Measurements from ENCODE around the gene PIK3CB. TPM values are rescaled to one million over a fixed set of nuclear protein-coding genes. Genes with fewer than 3 reads are reported as not detected.

Gene PIK3CB
- 10 to 100 TPM; 22.8 to 42.7 TPM for total RNA-seq

DNA sequence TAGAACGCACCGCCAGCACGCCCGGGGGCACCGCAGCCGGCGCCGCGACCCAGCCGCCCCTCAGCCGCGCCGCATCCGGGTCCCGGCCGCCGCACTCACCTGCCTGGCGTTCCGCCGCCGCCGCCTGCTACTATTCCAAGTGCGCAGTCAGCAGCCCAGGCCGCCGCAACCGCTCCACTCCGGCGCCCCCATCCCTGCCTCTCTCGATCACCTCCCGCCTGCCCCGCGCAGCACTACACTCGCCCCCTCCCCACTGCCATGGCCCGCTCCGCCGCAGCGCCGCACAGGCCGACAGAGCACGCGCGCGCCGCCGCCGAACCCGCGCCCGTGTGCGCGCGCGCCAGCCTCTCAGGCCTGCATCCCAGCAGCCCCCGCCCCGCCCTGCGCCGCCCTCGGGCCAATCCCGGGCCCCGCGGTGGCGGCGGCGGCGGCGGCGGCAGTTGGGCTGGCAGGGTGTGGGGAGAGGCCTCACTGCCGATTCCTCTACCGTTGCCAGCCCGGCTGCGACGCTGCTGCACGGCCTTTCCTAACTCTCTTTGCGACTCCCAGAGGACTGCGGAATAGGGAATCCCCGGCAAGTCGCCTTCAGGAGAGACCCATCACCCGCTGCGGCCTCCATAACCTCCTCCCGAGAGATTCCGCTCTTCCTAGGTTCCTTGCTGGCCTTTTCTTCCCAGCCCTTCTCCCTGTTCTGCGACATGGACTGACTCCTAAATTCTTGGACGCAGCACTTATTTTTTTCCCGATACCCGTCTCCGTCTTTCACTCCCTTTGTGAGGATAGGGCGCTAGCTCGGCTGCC is at the start of gene PIK3CB:
PIK3CB (minus strand) TSS at position 333 of the 801 bp plus-strand sequence. CDS start 75,585 bp downstream, outside the sequence.
- no peaks in the 10 kb centered on the region for H3K27me3 Mint-ChIP-seq
- H3K27ac Mint-ChIP-seq, result peak within 1 kb of the TSS; percentile 89 to 99
- peak within 1 kb of the TSS; percentile 93 for H3K4me3 Mint-ChIP-seq
- H3K4me1 Mint-ChIP-seq (ENCODE audit: low read depth in 2 of 2), result peaks cover 20 to 21% of the 10 kb centered on the region in 2 donors
- DNase-seq (ENCODE audit: low spot score) (peak; percentile 92), ATAC-seq (peak; percentile 98 to 99)
- peaks cover 6% of the 10 kb centered on the region for H3K36me3 Mint-ChIP-seq
- H3K9me3 Mint-ChIP-seq, result no peaks in the 10 kb centered on the region

GRCh38 chr3:138881233-138881632 is 46.5 kb upstream of the PIK3CB start:
- Mint-ChIP-seq H3K27ac (no peak overlapping the region), H3K36me3 (peaks cover 2% of the 10 kb centered on the region), H3K4me3 (no peak overlapping the region), H3K27me3 (no peaks in the 10 kb centered on the region), H3K9me3 (no peaks in the 10 kb centered on the region), H3K4me1 (ENCODE audit: low read depth in 2 of 2) (peaks cover 0 to 2% of the 10 kb centered on the region in 2 donors)
- ATAC-seq (no peak), DNase-seq (ENCODE audit: low spot score) (no peak)

DNA sequence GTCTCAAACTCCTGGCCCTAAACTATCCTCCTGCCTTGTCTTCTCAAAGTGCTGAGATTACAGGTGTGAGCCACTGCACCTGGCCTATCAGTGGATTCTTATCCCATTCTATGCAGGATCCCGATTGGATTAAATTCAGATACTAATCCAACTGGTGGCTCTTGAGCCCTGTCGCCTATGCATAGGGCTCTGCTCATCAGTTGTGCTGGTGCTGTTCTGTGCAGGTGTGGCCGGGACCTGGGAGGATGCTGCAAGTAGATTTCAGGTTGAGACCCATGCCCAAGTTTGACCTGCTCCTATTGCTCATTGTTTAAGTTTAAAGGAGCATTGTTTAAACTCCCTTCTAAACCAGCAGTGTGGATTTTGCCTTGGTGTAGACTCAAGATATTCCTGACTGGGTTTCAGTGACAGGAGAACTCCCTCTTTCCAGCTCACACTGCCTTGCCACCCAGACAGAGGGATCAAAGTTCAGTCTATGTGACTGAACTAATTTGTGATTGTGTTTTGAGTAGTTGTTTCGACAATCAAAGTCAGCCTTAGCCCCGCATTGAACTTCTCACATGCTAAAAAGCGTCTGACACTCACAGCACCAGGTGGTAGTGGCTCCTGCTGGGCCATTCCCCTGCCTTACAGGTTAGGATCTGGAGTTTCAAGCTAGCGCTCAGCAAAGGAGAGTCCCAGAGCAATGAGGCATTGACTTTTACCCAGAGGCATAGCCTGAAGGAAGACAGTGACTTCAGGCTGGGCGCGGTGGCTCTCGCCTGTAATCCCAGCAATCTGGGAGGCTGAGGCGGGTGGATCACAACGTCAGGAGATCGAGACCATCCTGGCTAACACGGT is 45.0 kb upstream of the PIK3CB start:
- Mint-ChIP-seq H3K4me1 (ENCODE audit: low read depth in 2 of 2) (peaks cover 7 to 11% of the 10 kb centered on the region in 2 donors), H3K27me3 (no peaks in the 10 kb centered on the region), H3K36me3 (peaks cover 12% of the 10 kb centered on the region), H3K4me3 (no peak overlapping the region), H3K27ac (no peak overlapping the region), H3K9me3 (peaks cover 6% of the 10 kb centered on the region)
- ATAC-seq (no peak), DNase-seq (ENCODE audit: low spot score) (no peak)

- peaks cover 12% of the 10 kb centered on the region for H3K36me3 Mint-ChIP-seq
- DNase-seq (ENCODE audit: low spot score), result no peak
- H3K4me1 Mint-ChIP-seq (ENCODE audit: low read depth in 2 of 2), result peaks cover 11% of the 10 kb centered on the region in 2 donors
- no peak overlapping the region for H3K4me3 Mint-ChIP-seq
- H3K9me3 Mint-ChIP-seq, result peaks cover 6% of the 10 kb centered on the region
- H3K27me3 Mint-ChIP-seq, result no peaks in the 10 kb centered on the region
- H3K27ac Mint-ChIP-seq, result no peak overlapping the region
- no peak for ATAC-seq
These were observed 42.5 kb upstream of the PIK3CB start for GRCh38 chr3:138877226-138877625.

DNA sequence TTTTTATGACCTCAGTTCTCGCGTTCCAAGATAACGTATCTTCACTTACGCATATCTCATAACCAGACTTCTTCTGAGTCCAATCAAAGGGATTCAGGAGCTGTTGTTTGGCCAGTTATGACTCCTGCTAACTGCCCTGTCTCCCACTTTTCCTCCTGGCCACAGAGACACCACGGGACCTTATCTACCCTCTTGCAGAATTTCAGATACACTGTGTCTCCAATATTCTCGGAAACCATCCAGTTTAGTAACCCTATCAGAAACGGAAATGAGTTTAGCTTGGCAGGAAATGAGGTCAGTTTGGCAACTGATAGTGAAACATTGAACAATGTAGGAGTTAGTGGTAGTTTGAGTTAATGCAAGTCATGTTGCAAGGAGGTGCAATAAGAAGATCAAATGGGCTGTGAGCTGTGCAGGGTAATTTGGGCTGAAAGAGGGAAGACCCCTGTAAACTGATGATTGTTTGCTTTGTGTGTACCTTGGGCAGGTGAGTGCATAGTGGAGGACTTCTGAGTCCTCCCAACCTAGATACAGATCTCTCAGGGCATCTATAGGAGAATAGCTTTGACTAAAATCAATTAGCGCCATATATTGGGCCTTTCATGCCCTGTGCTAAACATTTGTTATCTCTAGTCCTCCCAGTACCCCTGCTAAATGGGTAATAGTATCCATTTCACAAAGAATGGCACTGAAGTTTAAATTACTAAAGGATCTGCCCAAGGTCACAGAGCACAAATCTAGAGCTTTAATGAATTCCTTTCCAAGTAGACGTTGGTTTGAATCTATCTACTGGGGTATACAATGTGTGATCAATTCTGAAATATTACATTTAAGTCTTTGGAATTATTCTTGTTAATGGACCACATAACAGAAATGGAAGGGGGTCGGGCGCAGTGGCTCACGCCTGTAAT is 41.3 kb upstream of the PIK3CB start:
- H3K4me1 Mint-ChIP-seq (ENCODE audit: low read depth in 2 of 2), result peaks cover 11% of the 10 kb centered on the region in 2 donors
- no peak for DNase-seq (ENCODE audit: low spot score)
- no peaks in the 10 kb centered on the region for H3K27me3 Mint-ChIP-seq
- peaks cover 6% of the 10 kb centered on the region for H3K9me3 Mint-ChIP-seq
- H3K36me3 Mint-ChIP-seq, result peaks cover 12% of the 10 kb centered on the region
- H3K27ac Mint-ChIP-seq, result peak overlapping the region; percentile 72 to 75
- ATAC-seq, result peak; percentile 90
- H3K4me3 Mint-ChIP-seq, result peak overlapping the region; percentile 68

- peaks cover 6% of the 10 kb centered on the region for H3K9me3 Mint-ChIP-seq
- ATAC-seq (no peak), DNase-seq (ENCODE audit: low spot score) (no peak)
- peak overlapping the region; percentile 72 to 75 for H3K27ac Mint-ChIP-seq
- H3K4me1 Mint-ChIP-seq (ENCODE audit: low read depth in 2 of 2), result peaks cover 11% of the 10 kb centered on the region in 2 donors
- peak overlapping the region; percentile 68 for H3K4me3 Mint-ChIP-seq
- H3K36me3 Mint-ChIP-seq, result peaks cover 12% of the 10 kb centered on the region
- no peaks in the 10 kb centered on the region for H3K27me3 Mint-ChIP-seq
These were observed 40.5 kb upstream of the PIK3CB start for GRCh38 chr3:138875096-138875753.

DNA sequence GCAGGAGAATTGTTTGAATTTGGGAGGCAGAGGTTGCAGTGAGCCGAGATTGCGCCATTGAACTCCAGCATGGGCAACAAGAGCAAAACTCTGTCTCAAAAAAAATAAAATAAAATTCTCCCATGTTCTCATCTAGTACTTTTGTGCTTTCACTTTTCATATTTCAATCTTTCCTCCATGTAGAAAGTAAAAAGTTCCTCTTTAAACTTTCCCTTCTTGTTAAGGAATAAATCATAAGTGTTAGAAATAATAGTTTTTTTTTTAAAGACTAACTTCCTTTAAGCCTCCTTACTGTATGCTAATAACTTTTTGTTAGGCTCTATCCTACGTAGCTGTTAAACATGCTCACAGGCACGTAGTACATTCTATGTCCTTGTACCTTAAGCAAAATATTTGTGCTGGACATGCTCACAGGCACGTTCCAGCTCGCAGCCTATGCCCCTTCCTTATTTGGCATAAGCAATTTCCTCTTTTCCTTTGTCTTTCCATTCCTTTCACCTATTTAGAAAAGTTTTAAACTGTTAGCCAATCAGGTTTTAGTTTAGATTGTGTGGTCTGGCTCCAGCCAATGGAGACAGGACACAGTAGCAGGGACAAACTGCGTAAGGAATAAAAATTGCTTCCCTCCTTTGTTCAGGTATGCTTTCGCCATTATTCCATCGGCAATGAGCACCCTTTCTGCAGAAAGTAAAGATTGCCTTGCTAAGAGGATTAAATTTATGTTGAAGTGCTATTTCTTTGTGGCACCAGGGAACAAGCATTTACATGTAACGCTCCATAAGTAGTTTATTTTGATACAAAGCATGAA is 38.9 kb upstream of the PIK3CB start:
- Mint-ChIP-seq H3K4me3 (no peak overlapping the region), H3K4me1 (ENCODE audit: low read depth in 2 of 2) (peaks cover 11% of the 10 kb centered on the region in 2 donors), H3K36me3 (peaks cover 12% of the 10 kb centered on the region), H3K27ac (no peak overlapping the region), H3K27me3 (no peaks in the 10 kb centered on the region), H3K9me3 (peaks cover 6% of the 10 kb centered on the region)
- DNase-seq (ENCODE audit: low spot score) (no peak), ATAC-seq (no peak)

- H3K27me3 Mint-ChIP-seq, result no peaks in the 10 kb centered on the region
- DNase-seq (ENCODE audit: low spot score) (no peak), ATAC-seq (no peak)
- H3K9me3 Mint-ChIP-seq, result peaks cover 6% of the 10 kb centered on the region
- H3K36me3 Mint-ChIP-seq, result peaks cover 12% of the 10 kb centered on the region
- H3K4me1 Mint-ChIP-seq (ENCODE audit: low read depth in 2 of 2), result peaks cover 11% of the 10 kb centered on the region in 2 donors
- no peak overlapping the region for H3K27ac Mint-ChIP-seq
- H3K4me3 Mint-ChIP-seq, result no peak overlapping the region
These were observed 37.9 kb upstream of the PIK3CB start for GRCh38 chr3:138872632-138873031.

GRCh38 chr3:138867996-138868395 is 33.3 kb upstream of the PIK3CB start:
- no peaks in the 10 kb centered on the region for H3K9me3 Mint-ChIP-seq
- no peak overlapping the region for H3K27ac Mint-ChIP-seq
- H3K4me3 Mint-ChIP-seq, result no peak overlapping the region
- peaks cover 0 to 4% of the 10 kb centered on the region in 2 donors for H3K4me1 Mint-ChIP-seq (ENCODE audit: low read depth in 2 of 2)
- ATAC-seq (no peak), DNase-seq (ENCODE audit: low spot score) (no peak)
- no peaks in the 10 kb centered on the region for H3K27me3 Mint-ChIP-seq
- no peaks in the 10 kb centered on the region for H3K36me3 Mint-ChIP-seq

- DNase-seq (ENCODE audit: low spot score) (no peak), ATAC-seq (no peak)
- no peak overlapping the region for H3K4me3 Mint-ChIP-seq
- no peak overlapping the region for H3K27ac Mint-ChIP-seq
- H3K27me3 Mint-ChIP-seq, result no peaks in the 10 kb centered on the region
- peaks cover 0 to 4% of the 10 kb centered on the region in 2 donors for H3K4me1 Mint-ChIP-seq (ENCODE audit: low read depth in 2 of 2)
- no peaks in the 10 kb centered on the region for H3K9me3 Mint-ChIP-seq
- no peaks in the 10 kb centered on the region for H3K36me3 Mint-ChIP-seq
These were observed 29.0 kb upstream of the PIK3CB start for GRCh38 chr3:138863776-138864113.

GRCh38 chr3:138862924-138863775 is 28.4 kb upstream of the PIK3CB start:
- ATAC-seq, result peak; percentile 56 to 63
- no peak overlapping the region for H3K4me3 Mint-ChIP-seq
- H3K36me3 Mint-ChIP-seq, result no peaks in the 10 kb centered on the region
- DNase-seq (ENCODE audit: low spot score), result no peak
- no peaks in the 10 kb centered on the region for H3K27me3 Mint-ChIP-seq
- H3K9me3 Mint-ChIP-seq, result no peaks in the 10 kb centered on the region
- H3K4me1 Mint-ChIP-seq (ENCODE audit: low read depth in 2 of 2), result peaks cover 0 to 4% of the 10 kb centered on the region in 2 donors
- H3K27ac Mint-ChIP-seq, result peak overlapping the region in 1 of 2 donors; percentile 43

DNA sequence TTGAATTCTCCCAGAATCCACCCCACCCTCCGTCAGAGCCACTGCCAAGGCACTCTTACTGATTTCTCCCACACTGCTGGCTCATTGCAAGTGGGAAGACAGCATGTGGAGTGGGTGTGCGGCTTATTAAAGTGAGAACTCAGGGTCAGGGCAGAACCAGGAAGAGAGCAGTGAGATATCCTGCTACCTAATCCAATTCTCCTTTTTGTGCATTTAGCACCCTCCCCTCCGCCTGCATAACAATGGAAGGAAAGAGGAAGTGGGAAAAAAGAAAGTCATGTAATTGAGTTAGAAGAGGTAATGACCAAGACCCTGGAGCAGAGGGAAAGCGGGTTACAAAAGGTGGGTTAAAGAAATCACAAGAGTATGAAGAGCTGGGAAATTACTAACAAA is 27.8 kb upstream of the PIK3CB start:
- Mint-ChIP-seq H3K27ac (peak overlapping the region in 1 of 2 donors; percentile 43), H3K4me3 (no peak overlapping the region), H3K9me3 (no peaks in the 10 kb centered on the region), H3K27me3 (no peaks in the 10 kb centered on the region), H3K4me1 (ENCODE audit: low read depth in 2 of 2) (peaks cover 0 to 4% of the 10 kb centered on the region in 2 donors), H3K36me3 (no peaks in the 10 kb centered on the region)
- ATAC-seq (no peak), DNase-seq (ENCODE audit: low spot score) (no peak)

Measured in natural killer cell treated with Interleukin-12 subunit alpha and Interleukin-12 subunit beta and Interleukin-15 and Interleukin-18, amount 100 ng/mL, for 72 hours (primary cell).